Measurements from ENCODE around the gene ETHE1.
"Not testable (repeated sequence)": the region's sequence is repeated elsewhere in the genome, so short reads cannot be mapped to it uniquely, and the experiment has no call there.

ETHE1 gene

GRCh38 chr19:43532962-43533545 lies 6.1 kb upstream of the ETHE1 start, which contains the start of gene ZNF575:
Gene ZNF575, plus strand, starts transcription at chr19:43533188. Its CDS starts 1,235 bp downstream, at chr19:43534423.
- TF ChIP-seq CTCF (conservative IDR thresholded peaks at IDR 0.05; ENCODE audit: low read length), result no peak
- DNase-seq (ENCODE audit: low read depth), result peak; percentile 93
- peak within 1 kb of the TSS; percentile 81 for H3K4me3 ChIP-seq (ENCODE audit: low read length)

GRCh38 chr19:43532571-43532961 lies 5.6 kb upstream of the ETHE1 start:
- DNase-seq (ENCODE audit: low read depth), result no peak
- no peak for TF ChIP-seq CTCF (conservative IDR thresholded peaks at IDR 0.05; ENCODE audit: low read length)
- peak overlapping the region; percentile 81 for H3K4me3 ChIP-seq (ENCODE audit: low read length)

GRCh38 chr19:43527860-43528622 lies 1.0 kb upstream of the ETHE1 start:
- no peak for TF ChIP-seq CTCF (conservative IDR thresholded peaks at IDR 0.05; ENCODE audit: low read length)
- peak overlapping the region; percentile 83 for H3K4me3 ChIP-seq (ENCODE audit: low read length)
- peak; percentile 32 for DNase-seq (ENCODE audit: low read depth)

GRCh38 chr19:43525836-43526771 lies 897 bp downstream of the ETHE1 start:
- no peak for TF ChIP-seq CTCF (conservative IDR thresholded peaks at IDR 0.05; ENCODE audit: low read length)
- H3K4me3 ChIP-seq (ENCODE audit: low read length), result peak overlapping the region; percentile 83
- no peak for DNase-seq (ENCODE audit: low read depth)

- H3K4me3 ChIP-seq (ENCODE audit: low read length), result peak overlapping the region; percentile 83
- peak; percentile 47 for DNase-seq (ENCODE audit: low read depth)
- TF ChIP-seq CTCF (conservative IDR thresholded peaks at IDR 0.05; ENCODE audit: low read length), result no peak
These were observed 1.8 kb downstream of the ETHE1 start for GRCh38 chr19:43524922-43525835.

- DNase-seq (ENCODE audit: low read depth); H3K4me3 ChIP-seq (ENCODE audit: low read length): not testable (repeated sequence)
These were observed 3.3 kb downstream of the ETHE1 start for GRCh38 chr19:43523696-43524095.

Data from AG10803 (cell line).